ENCODE results near the gene COG8.
A peak's percentile ranks its signal among the peaks of the same experiment; 100 is the strongest.
"Not testable (repeated sequence)": the region's sequence is repeated elsewhere in the genome, so short reads cannot be mapped to it uniquely, and the experiment has no call there.

Gene COG8, protein sequence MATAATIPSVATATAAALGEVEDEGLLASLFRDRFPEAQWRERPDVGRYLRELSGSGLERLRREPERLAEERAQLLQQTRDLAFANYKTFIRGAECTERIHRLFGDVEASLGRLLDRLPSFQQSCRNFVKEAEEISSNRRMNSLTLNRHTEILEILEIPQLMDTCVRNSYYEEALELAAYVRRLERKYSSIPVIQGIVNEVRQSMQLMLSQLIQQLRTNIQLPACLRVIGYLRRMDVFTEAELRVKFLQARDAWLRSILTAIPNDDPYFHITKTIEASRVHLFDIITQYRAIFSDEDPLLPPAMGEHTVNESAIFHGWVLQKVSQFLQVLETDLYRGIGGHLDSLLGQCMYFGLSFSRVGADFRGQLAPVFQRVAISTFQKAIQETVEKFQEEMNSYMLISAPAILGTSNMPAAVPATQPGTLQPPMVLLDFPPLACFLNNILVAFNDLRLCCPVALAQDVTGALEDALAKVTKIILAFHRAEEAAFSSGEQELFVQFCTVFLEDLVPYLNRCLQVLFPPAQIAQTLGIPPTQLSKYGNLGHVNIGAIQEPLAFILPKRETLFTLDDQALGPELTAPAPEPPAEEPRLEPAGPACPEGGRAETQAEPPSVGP

DNA sequence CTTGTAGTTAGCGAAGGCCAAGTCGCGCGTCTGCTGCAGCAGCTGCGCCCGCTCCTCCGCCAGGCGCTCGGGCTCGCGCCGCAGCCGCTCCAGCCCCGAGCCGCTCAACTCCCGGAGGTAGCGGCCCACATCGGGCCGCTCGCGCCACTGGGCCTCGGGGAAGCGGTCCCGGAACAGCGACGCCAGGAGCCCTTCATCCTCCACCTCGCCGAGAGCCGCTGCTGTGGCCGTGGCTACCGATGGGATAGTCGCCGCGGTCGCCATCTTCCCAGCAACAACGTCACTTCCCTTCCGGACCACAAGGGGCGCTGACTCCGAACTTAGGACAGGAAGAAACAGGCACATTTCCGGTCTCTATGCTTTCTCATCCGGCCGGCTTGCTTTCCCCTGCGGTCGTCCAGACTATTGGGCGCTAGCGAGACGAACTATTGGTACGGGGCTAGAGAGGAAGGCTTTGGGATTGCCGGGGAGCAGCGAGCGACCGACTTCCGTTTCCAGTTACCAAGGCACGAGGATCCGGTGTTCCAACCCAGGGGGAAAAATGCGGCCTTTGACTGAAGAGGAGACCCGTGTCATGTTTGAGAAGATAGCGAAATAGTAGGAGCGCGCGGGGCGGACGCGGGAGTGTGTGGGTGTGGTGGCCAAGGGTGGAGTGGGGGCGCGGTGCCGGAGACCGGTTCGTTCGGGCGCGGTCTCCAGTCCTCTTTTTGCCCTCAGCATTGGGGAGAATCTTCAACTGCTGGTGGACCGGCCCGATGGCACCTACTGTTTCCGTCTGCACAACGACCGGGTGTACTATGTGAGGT, at the start of gene COG8, which contains the start of gene NIP7:
TSS of gene COG8 (minus strand) at position 276 of the 806 bp plus-strand sequence. CDS start at position 264, 12 bp downstream.
TSS of gene NIP7 (plus strand) at position 484 of the 806 bp plus-strand sequence. CDS start at position 542, 58 bp downstream.
- DNase-seq: peak; percentile 95 to 97

DNA sequence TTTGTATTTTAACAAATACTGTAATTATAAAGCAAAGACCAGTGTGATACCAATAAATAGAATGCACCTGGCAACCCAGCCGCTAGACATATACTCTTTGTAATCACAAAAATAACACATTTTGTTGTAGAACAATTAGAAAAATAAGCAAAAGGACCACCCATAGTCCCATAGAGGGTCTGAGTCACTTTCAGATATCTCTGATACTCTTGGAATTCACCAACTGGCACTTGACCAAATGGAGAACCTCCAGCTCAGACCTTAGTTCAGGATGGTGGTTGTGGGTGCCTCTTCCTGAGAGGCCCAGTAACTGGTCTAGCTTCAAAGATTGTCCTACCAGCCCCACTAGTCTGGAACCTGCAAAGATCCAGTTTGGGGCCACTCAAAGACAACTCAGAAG, 47.2 kb upstream of the COG8 start:
- no peak for DNase-seq

DNA sequence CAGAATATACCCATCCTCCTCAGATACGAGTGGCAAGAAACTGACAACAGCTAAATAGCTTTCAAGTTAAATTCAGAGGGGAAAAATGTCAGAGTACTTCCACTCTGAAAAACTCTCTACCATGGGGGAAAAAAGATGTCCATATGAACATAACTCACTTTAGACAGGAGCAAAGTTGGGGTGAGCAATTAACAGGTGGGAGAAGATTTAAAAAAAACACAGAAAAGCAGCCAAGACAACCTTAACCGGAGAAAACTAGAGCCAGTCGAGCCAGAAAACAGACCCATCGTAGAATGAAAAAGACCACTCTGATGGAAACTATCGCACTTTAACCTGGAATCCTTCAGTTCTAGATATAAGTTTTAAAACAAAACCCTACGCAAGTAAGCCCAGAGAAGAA, 45.6 kb upstream of the COG8 start:
- no peak for DNase-seq

DNA sequence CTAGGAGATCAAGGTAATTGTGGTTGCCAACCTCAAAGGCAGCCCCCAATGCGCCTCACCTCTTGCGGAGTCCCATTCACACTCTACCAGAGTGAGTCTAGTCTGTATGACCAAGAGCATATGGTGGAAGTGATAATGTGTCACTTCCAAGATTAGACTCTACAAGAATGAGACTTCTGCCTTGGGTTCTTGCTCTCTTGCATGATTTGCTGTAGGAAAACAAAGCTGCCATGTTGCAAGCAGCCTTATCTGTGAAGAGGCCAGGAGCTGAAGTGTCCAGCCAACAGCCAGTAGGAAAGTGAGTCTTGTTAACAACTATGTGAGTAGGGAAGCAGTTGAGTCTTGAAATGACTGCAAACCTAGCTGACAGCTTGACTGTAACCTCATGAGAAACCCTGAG, 43.1 kb upstream of the COG8 start:
- DNase-seq: no peak

DNA sequence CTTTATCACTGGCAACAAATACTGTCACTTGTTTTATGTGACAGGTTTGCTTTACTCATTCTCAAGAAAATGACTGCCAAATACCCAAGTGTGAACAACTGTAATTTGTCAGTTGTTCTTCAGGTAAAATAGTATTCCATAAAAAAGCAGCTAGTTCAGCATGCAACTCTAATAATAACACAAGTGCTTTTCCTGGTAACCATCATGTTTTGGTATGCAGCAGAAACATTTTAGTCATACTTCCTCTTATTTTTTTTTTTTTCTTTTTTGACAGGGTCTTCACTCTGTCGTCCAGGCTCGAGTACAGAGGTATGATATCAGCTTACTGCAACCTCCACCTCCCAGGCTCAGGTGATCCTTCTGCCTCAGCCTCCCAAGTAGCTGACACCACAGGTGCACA, 41.9 kb upstream of the COG8 start:
- no peak for DNase-seq

DNA sequence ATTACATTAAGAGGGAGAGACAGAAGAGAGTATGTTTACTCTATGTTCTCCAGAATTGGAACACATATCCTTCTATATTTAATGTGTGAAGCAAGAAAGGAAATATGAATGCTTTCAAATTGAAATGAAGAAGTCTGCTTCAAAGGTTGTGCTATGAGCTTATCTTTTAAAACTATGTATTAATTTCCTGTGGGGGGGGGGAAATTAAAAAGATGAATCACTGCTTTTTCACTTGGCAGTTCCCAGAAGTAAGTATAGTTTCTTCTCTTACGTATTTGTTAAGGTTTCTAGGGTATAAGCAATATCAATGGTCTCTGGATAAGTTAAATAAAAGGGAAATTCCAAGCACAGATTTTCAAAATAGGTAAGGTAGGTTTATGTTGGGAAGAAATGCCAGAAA, 39.4 kb upstream of the COG8 start:
- DNase-seq: no peak

DNA sequence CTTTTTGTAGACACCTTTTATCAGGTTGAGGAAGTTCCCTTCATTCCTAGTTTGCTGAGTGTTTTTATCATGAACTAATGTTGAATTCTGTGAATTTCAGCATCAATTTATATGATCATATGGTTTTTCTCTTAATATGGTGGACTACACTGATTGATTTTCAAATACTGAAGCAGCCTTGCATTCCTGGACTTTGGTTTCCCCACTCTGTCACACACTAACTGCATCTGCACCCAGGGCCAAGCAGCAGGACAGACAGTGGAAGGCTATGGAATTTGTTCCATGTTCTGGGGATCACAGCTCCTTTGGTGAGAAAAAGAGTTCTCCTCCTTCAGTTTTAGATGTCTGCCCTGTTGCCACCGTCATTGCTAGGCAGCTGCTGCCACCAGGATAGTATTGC, 38.7 kb upstream of the COG8 start:
- no peak for DNase-seq

DNA sequence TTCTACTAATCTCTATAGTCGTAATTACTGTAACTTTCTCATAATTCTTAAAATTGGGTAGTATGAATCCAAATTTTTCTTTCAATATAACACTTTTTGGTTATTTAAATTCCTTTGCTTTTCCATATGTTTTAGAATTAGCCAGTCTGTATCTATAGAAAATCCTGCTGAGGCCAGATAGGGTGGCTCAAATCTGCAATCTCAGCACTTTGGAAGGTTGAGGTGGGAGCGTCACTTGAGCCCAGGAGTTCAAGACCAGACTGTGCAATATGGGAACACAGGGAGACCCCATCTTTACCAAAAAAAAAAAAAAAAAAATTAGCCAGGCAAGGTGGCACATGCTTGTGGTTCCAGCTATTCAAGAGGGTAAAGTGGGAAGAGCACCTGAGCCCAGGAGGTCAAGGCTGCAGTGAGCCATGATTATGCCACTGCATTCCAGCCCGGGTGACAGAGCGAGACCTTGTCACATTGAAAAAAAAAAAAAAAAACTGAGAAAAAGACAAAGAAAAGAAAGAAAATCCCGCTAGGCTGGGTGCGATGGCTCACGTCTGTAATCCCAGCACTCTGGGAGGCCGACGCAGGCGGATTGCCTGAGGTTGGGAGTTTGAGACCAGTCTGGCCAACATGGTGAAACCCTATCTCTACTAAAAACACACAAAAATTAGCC, 37.2 kb upstream of the COG8 start:
- no peak for DNase-seq

DNA sequence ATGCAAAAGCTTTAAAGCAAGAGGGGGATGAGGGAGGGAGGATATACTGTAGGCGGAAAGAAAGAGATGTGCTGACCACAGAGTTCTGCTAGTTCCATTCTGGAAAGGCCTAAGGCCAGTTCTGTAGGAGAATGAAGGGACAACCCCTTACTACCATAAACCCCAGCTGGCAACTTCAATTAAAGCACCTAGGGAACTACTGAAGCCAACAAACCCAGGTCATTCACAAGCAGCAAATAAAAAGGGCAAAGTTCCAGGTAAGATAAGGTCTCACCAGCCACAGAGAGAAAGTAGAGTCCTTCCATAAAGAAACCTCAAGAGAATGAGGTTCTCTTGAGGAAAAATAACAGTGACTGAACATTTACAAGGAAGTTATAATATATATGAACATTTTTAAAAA, 33.7 kb upstream of the COG8 start:
- DNase-seq: no peak

DNA sequence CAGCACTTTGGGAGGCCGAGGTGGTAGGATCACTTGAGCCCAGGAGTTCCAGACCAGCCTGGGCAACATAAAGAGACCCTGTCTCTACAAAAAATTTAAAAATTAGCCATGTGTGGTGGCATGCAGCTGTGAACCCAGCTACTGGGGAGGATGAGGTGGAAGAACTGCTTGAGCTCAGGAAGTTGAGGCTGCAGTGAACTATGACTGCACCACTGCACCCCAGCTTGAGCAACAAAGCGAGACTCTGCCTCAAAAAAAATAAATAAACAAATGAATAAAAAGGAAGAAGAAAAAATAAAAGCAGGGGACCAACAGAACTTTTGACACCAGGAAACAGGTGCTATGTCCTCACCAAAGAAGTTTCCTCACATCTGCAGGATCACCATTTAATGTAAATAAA, 32.2 kb upstream of the COG8 start:
- DNase-seq: no peak

DNA sequence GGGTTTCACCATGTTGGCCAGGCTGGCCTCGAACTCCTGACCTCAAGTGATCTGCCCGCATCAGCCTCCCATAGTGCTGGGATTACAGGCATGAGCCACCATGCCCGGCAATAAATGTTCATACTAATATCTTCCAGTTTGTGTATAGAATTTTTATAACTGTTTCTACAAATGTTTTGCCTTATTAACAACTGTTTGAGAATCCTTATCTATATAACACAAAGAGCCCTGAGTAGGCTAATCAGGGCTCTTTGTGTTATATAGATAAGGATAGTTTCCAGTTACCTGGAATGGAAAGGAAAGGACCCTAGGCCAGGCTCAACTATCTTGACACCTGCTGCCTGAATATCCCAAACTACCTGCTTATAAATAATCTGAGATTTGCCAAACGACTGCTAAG, 29.5 kb upstream of the COG8 start:
- DNase-seq: no peak

DNA sequence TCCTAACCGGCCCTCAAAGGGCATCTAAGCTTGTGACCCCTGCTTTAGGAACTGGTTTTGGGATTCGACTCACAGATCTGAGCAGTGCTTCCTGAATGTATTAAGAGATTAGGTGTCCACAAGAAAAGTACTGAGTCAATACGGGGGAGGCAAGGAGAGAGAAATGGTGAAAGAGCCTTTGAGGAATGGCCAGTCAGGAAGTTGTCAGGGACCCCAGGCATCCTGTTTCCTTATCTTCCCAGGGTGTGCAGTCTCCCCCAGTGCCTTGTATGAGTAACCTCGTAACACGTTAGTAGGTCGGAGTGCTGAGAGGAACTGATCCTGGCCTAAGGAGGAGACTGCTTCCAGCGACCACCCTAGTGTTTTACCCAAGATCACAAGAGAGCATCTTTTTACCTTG, 28.6 kb upstream of the COG8 start:
- DNase-seq: no peak

DNA sequence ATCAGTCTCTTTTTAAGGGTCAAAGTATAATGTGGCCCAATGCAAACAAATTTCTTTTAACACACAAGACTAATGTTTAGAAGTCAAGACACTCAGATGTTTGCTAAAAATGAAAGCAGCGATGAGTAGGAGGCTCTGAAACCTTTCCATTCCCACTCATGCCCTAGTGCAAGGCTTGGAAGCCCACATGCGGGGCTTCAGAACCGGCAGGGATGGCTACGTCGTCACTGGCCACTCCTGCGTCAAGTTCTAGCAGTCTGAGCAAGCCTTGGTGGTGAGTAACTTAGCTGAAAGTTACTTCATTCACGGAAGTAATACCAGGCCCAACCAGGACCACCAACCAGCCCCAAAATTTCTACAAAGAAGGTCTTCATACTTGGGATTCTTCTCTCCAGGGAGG, 27.1 kb upstream of the COG8 start:
- no peak for DNase-seq

DNA sequence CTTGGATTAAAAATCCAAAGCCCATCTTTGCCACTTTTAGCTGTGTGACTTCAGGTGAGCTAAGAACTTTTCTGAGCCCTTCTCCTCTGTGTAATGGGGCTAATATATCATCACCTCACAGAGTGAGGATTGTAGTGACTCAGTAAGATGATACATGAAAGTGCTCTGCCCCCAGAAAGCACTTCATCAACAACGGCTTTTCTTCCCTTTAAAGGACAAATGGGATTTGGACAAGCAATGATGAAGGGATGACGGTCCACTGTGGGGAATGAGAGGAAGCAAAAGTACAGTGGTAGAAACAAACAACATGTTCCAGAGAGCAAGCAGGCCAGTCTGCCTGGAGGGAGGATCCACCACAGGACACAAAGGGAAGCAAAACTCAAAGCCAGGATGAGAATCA, 26.5 kb upstream of the COG8 start:
- no peak for DNase-seq

DNA sequence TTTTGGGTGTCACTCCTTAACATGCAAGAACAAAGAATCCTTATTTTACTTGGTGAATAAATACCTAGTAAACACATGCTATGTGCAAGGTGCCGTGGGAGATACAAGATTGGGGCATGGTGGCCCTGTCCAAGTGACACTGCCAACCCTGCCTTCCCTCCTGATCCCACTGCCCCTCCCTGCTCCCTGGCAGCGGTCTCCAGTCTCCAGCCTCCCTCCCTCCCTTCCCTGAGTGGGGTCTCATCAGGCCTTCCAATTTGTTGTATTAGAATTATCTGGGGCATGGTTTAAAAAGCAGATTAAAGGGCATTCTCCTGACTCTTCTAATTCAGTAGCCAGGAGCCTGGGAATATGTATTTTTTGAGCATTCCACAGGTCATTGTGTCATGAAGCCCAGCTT, 24.7 kb upstream of the COG8 start:
- DNase-seq: no peak

DNA sequence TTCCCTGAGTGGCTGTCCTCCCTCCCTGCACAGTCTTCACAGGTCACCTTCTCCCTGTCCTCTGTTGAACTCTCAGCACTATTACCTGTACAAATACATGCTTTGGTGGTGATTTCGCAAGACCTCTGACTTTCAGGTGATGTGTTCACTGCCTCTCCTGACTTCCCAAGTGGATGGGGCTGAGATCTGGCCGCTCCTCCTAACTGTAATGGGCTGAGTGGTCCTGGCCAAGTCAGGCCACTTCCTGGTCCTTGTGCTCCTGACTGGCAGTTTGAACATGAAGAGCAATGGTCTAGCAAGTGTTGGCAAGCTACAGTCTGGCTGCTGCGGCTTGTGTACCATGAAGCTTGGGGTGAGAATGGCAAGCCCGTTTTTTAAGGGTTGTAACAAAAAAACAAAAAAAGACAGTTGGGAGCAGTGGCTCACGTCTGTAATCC, 23.9 kb upstream of the COG8 start:
- DNase-seq: no peak

DNA sequence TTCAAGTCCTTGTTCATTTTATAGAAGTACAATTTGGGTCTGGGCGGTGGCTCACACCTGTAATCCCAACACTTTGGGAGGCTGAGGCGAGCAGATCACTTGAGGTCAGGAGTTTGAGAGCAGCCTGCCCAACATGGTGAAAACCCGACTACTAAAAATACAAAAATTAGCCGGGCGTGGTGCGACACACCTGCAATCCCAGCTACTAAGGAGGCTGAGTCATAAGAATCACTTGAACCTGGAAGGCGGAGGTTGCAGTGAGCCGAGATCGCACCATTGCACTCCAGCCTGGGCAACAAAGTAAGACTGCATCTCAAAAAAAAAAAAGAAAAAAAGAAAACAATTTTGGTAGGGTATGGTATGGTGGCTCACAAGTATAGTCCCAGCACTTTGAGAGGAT, 20.7 kb upstream of the COG8 start:
- DNase-seq: not testable (repeated sequence)

DNA sequence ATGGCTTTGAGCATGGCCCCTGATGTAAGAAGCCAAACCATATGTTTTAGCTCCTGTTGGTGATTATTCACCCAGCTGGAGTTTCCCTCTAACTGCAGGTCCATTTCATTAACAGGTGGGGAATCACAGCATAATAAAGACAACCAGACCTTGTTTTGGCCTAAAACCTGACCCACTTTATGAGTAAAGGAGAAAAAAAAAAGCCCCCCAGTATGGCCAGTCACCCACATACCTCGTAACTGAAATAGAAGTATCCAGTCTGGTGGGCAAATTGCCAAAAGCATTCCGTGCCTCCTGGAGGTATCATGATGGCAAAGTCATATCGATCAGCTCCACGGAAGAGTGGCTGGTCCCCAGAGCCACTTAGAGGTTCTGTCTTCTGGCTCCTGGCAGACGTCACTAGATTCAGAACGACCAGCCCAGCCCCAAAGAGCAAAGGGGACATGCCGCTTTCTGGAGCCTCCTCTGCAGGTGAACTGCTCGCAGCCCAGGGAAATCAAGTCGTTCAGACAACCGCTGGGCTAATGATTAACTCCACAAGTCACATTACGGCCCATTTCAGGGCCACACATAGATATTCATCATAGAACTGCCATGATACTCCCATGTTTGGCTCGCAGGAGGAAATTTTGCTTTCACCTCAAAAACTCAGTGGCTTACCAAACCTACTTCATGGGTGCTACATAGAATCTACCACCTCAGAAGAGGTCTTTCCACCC, 12.1 kb upstream of the COG8 start, which contains the start of gene TMED6:
TSS of gene TMED6 (minus strand) at position 478 of the 719 bp plus-strand sequence. CDS start at position 445, 33 bp downstream.
- DNase-seq: peak; percentile 48 to 65

DNA sequence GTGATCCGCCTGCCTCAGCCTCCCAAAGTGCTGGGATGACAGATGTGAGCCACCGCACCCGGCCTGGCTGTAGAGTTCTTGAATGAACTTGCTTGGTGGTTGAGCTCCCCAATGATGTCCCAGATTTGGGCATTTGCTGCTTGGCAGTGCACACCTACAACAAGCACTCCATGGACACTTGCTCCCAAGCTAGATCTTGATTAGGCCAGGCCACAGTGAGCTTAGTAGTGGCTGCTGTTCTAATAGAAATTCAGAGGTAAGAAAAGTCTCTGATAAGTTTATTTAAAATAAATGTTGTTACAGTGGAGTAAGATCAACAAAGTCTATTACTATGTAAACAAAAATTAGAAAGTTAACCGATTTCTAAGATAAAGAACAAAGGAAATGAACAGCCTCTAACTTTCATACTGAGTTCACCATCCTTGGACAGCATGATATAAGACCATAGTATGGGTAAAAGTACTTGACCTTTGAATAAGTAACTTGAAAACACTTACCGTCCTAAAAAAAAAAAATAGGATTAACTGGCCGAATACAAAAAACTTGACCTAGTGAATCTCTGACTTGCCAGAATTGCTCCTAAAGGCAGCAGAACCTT, 11.3 kb upstream of the COG8 start:
- no peak for DNase-seq

DNA sequence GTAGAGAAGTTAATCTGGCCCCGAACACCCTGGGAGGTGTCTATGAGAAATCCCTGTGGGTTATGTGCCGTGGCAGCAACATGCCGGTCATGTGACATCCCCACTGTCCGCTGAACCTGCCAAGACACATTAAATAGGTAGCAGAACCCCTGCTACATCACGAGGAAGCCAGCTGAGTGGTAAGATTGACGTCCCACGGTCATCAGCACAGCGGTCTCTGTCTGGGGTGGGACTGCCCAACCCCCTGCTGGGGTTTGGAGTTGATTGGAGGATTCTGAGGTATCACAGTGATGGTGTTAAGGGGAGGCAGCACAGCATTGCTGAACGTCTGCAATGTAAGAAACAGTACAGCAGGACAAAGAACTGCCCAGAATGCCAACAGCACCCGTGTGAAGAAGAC, 10.2 kb upstream of the COG8 start:
- DNase-seq: no peak

DNA sequence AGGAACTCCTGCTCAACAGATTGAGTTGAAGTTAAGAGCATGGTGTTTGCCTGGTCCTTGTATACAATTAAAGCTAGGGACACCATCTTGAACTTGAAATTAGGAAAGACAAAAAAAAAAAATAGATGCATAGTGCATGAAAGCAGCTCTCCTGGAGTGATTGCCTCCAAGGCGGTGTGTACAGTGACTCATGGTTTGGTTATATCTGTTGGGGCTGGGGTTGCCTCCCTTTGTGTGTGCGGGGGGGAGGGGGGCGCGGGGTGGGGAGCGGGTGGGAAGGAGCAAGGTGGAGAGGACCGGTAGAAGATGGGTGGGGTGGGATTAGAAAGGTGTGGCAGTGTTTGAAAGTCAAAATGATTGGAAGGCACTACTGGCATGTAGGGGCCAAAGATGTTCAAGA, 8.9 kb upstream of the COG8 start:
- DNase-seq: no peak

DNA sequence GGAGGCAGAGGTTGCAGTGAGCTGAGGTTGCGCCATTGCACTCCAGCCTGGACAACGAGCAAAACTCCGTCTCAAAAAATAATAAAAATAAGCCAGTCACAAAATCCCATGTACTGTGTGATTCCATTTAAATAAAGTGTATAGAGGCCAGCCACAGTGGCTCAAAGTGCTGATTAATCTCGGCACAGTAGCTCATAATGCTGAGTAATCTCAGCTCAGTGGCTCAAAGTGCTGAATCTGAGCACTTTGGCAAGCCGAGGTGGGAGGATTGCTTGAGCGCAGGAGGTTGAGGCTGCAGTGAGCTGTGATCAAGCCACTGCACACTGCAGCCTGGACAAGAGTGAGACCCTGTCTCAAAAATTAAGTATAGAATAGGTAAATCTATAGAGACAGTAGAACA, 7.3 kb upstream of the COG8 start:
- no peak for DNase-seq

All from NCI-H526 (cell line).